ENCODE data around the gene SPSB1.

The SPSB1 gene

GRCh38 chr1:9320520-9321479, 28.1 kb downstream of the SPSB1 start:
- no peak for DNase-seq

GRCh38 chr1:9321480-9321849, 28.8 kb downstream of the SPSB1 start:
- no peak for DNase-seq

DNA sequence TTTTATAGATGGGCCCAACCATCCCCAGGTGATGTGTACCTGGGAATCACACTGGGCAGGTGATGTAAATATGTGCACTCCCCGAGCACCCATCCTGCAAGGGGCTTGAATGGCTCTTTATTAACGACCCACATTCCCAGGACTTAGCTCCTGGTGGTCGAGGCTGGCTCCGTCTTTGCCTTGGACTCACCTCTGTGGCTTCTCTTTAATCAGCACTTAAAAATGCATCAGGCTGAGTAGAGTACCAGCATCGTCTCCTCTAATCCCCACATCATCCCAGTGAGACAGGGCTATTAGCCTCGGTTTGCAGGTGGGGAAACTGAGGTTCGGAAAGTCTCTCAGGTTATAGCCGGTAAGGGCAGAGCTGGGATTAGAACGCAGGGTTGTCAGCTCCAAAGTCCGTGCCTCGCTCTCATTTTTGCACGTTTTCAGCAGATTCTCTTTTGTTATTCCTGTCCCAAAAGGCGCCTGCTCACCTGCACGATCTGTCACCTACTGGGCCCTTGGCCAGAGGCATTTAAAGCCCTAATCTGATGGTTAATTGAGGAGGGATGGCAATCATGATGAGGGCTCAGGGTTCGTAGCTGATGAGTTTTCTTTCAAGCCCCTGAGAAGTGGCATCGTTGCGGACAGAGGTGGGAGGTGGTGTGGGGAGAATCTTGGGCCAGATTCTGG, 29.4 kb downstream of the SPSB1 start:
- DNase-seq, result no peak

- DNase-seq, result no peak
Measured at GRCh38 chr1:9322661-9323244, 30.1 kb downstream of the SPSB1 start.

DNA sequence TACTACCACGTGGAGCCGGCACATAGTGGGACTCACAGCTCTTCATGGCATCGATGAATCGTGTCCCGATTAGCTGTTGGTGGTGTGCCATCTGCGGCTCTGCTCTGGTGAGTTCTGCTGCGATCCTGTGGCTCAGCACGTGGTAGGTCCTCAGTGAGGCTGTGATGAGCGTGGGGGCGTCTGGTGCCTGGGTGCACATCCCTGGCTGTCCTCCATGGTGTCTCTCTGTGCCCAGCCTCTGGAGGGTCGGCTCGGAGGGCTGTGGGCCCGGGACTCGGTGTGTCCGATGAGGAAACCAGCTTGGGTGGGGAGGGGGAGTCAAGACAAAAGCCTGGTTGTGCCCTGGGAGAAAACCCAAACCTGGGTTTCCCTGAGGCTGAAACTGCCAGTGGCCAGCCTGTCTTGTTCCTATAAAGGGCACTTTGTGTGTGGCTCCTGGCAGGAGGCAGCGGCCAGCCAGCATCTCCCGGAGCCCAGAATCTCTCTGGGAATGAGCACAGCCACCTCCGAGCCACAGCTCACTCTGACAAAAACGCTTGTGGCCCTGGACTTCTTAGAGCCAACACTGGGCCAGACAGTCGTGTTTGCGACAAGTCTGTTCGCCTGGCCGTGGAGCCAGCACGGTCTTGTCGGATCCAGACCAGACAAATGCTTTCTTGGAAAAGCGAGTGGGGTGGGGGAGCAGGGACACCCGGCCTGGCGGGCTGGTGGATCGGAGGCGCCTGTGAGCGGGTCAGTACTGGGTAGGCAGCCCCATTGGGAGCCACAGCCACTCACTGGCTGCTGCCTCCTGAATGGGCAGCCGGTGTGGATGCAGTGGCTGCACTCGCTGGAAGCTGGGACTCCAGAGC, 31.8 kb downstream of the SPSB1 start:
- DNase-seq, result no peak

DNA sequence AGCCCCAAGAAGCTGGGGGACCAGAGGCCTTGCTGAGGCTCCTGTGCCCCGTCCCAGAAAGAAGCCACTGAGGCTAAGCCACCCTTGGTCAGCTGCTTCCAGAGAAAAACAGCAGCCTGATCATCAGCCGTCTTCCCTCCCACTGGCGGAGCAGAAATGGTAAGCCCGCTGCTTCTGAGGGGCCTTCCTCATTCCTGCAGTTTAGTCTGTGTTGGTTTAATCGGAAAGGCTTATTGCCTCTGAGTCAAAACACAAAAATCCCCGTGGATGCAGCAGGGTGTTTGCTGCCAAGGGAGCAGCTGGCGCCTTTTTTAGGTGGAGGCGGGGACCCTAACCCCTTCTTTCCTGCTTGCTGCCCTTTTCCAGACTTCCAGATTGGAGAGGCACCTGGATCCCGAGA, 33.9 kb downstream of the SPSB1 start:
- DNase-seq, result no peak

- no peak for DNase-seq
Measured at GRCh38 chr1:9328201-9328600, 35.5 kb downstream of the SPSB1 start.

- no peak for DNase-seq
Measured at GRCh38 chr1:9328715-9329114, 36.0 kb downstream of the SPSB1 start.

DNA sequence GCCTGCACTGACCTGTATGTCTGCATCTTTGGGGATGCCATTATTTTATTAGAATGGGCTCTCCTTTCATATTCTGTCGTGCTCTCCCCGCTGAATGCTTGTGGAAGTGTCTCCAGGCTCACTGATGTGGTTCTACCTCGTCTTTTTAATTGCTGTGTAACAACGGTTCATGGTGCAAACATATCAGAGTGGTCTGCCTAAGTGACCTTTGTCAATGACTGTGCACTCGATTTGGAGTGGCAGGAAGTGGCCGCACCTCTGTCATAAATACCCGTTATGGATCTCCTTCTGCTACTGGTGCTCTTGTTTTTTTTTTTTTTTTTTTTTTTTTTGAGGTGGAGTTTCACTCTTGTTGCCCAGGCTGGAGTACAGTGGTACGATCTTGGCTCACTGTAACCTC, 38.3 kb downstream of the SPSB1 start:
- DNase-seq, result no peak

DNA sequence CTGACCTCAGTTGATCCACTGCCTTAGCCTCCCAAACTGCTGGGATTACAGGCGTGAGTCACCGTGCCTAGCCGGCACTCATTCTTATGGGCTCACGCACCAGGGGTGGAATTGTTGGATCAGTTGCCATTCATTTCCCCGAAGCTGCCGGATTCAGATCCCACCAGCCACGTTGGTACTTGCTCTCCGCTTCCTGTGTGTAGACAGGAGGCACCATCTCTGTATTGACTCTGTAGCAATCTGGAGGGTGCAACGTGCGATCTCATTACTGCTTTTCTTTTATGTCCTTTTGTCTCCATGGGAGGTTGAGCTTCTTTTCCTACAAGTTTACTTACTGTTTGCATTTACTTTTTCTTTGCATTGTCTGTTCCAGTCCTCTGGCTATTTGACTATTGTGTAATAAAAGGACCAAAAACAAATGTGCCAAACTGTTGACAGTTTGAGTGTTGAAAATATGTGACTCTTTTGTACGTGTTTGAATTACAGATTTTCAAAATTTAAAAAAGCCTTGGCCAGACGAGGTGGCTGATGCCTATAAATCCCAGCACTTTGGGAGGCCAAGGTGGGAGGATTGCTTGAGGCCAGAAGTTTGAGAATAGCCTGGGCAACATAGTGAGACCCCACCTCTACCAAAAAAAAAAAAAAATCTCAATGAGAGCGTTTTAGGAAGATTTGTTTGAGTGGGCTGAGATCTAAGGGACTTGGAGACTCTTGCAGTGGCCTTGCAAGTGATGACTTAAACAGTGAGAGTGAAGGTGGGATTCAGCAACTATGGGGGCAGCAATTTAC, 39.1 kb downstream of the SPSB1 start:
- no peak for DNase-seq

GRCh38 chr1:9332513-9333143, 39.9 kb downstream of the SPSB1 start:
- DNase-seq, result no peak

GRCh38 chr1:9338397-9339246, 45.9 kb downstream of the SPSB1 start:
- no peak for DNase-seq

DNA sequence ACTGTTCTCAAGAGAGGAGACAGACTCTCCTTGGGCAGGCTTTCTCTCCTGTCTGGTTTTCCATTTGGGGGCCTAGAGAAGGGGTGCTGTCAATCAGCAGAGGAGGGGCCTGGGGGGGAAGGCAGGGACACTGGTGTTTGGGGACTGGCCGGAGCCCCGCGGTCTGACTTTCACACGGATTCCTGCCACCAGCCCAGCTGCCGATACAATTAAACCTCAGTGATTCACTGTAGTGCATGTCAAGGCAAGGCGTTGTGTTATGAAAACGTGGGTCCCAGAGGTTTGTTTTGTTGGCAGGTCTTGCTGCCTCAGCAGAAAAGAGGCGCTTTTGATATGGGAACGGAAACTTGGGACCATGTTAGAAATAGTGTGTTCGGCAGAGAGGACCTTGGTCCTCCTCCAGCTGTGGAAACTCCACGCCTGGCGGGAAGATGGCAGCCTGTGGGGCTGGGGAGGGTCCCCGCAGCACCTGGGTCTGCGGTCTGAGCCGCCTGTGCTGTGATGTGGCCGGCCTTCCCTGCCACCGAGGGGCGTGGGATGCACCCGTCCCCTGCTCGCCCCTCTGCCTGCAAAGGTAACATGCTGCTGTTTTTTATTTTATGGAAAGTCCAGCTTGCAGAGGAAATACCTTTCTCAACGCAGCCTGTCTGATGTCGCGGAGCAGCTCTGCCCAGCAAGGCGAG, 47.6 kb downstream of the SPSB1 start:
- no peak for DNase-seq

DNA sequence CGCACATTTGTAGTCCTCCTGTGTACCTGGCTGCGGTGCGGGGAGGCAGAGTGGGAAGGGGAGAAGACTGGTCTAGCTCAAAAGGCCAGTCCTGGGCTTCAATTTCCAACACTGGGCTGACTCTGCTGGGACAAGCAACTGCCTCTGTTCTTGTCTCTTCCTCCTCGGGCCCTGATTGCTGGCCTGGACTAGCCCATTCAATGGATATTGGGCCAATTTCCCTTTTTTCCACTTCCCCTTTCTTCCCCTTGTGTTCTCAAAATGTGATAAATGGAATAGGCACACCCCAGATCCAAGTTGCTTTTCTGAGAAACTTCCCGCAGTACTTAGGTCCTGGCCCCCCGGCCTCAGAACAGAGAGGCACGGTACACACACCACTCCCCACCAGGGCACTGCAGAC, 48.2 kb downstream of the SPSB1 start:
- no peak for DNase-seq

DNA sequence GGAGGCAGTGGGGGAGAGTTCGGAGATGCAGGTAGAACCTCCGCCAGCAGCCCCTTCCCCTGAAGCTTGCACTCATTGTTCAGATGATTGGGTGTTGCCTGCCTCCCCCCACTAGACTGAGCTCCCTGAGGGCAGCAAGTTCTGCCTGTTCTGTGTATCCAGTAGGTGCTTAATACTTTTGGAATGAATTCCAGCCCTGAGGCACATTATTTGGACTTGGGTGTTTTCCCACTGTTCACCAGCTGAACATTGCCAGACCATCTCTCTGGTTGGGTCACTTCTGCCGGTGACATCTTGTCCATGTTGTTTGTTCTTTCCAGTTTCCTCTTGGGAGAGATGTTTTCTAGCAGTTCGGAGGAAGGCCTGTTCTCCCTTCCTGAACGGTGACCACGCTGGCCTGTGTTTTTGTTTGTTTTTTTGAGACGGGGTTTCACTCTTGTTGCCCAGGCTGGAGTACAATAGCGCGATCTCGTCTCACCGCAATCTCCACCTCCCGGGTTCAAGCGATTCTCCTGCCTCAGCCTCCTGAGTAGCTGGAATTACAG, 48.7 kb downstream of the SPSB1 start:
- no peak for DNase-seq

- no peak for DNase-seq
Measured at GRCh38 chr1:9343269-9343668, 50.6 kb downstream of the SPSB1 start.

GRCh38 chr1:9344426-9345200, 51.9 kb downstream of the SPSB1 start:
- DNase-seq, result no peak

DNA sequence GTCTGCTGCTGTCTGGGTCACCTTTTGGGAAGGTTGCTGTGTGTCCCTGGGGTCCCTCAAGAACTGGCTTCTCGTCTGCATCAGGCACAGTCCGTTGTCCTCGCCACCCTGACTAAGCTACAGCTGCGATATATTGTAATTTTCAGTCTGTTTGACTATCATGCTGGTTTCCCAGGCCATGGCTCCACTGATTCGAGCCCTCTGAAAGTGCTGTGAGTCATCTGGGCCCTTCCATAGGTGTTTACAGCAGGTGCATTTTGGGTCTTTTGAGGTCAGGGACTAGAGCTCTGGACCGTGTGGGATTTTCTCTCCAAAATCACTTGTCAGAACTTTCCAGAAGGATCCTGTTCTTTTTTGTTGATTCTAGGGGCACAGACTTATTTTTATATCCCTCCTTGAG, 52.8 kb downstream of the SPSB1 start:
- DNase-seq, result no peak

GRCh38 chr1:9345922-9346321, 53.2 kb downstream of the SPSB1 start:
- DNase-seq, result no peak
